HG03060 (cell line): ENCODE measurements around the gene PTH1R.
A peak's percentile ranks its signal among the peaks of the same experiment; 100 is the strongest.

Source experiments
- ATAC-seq: cut with Tn5 transposase; IDR thresholded peaks from one replicate; pipeline ENCODE4 v1.9.1; 2021; ENCODE audit warnings: low read depth, moderate number of reproducible peaks; ENCODE audit not compliant: unreplicated experiment

The PTH1R gene

GRCh38 chr3:46925585-46925934 is 48.0 kb downstream of the PTH1R start:
- ATAC-seq, result no peak

GRCh38 chr3:46926039-46926438 is 48.5 kb downstream of the PTH1R start:
- ATAC-seq, result no peak

GRCh38 chr3:46926447-46926846 is 48.9 kb downstream of the PTH1R start:
- ATAC-seq, result no peak

- ATAC-seq, result peak; percentile 33
Observed at GRCh38 chr3:46926871-46927717, 49.6 kb downstream of the PTH1R start.

GRCh38 chr3:46927718-46928073 is 50.2 kb downstream of the PTH1R start:
- ATAC-seq, result no peak

GRCh38 chr3:46928282-46928681 is 50.8 kb downstream of the PTH1R start:
- ATAC-seq, result no peak

- ATAC-seq, result no peak
Observed at GRCh38 chr3:46929324-46929723, 51.8 kb downstream of the PTH1R start.

- no peak for ATAC-seq
Observed at GRCh38 chr3:46930166-46930944, 52.8 kb downstream of the PTH1R start.

- ATAC-seq, result no peak
Observed at GRCh38 chr3:46930945-46931403, 53.5 kb downstream of the PTH1R start.

GRCh38 chr3:46931631-46932331 is 54.3 kb downstream of the PTH1R start:
- ATAC-seq, result no peak

GRCh38 chr3:46932455-46933225 is 55.1 kb downstream of the PTH1R start:
- ATAC-seq, result no peak

- no peak for ATAC-seq
Observed at GRCh38 chr3:46933261-46933660, 55.7 kb downstream of the PTH1R start.

- no peak for ATAC-seq
Observed at GRCh38 chr3:46934072-46934471, 56.6 kb downstream of the PTH1R start.

- ATAC-seq, result no peak
Observed at GRCh38 chr3:46934498-46935167, 57.1 kb downstream of the PTH1R start.

GRCh38 chr3:46935168-46935858 is 57.8 kb downstream of the PTH1R start:
- ATAC-seq, result no peak

- ATAC-seq, result no peak
Observed at GRCh38 chr3:46935989-46936558, 58.6 kb downstream of the PTH1R start.

- no peak for ATAC-seq
Observed at GRCh38 chr3:46936733-46937250, 59.3 kb downstream of the PTH1R start.

- no peak for ATAC-seq
Observed at GRCh38 chr3:46938118-46938517, 60.6 kb downstream of the PTH1R start.
